HepG2 (cell line): ENCODE measurements around the gene MAP3K4. TPM values are rescaled to one million over a fixed set of nuclear protein-coding genes. Genes with fewer than 3 reads are reported as not detected.

Experiments used
- ATAC-seq: fragments of 200-7000 bp; cut with Tn5 transposase; 3 replicates; pipeline ENCODE4 v1.9.1; 2020; ENCODE audit warnings: mild to moderate bottlenecking, moderate library complexity
- BruUV-seq: library from RNA; stranded (reverse); fragments of 400-500 nt; replicated peaks from 2 replicates; lab custom pipeline; 2021; lab: Mats Ljungman, UMichigan
- CTCF ChIA-PET: fragments of 300-600 bp; formaldehyde crosslinking; extraction: SDS; loops from one replicate; lab custom pipeline; 2021; ENCODE audit warnings: low total read pairs, inconsistent platforms, low intra/inter-chr PET ratio; lab: Yijun Ruan, JAX
- POLR2A ChIA-PET: fragments of 350-600 bp; sonication (Branson Sonifier 250); formaldehyde crosslinking; loops from one replicate; lab custom pipeline; 2020; ENCODE audit warnings: antibody characterized with exemption, inconsistent platforms; lab: Yijun Ruan, JAX
- DNase-seq: peaks from one replicate; pipeline ENCODE4 v3.0.0-alpha.2; 2015; ENCODE audit warnings: low spot score
- FAIRE-seq: peaks from 3 replicates; lab custom pipeline; 2011; peaks lifted over from hg19 to GRCh38; lab: Jason Lieb, UNC
- H2AFZ ChIP-seq: one replicate; pipeline ENCODE4 v1.6.1; 2011; ENCODE audit warnings: low read length, inconsistent platforms
- H3K27ac ChIP-seq: fragments of 300-600 bp; 3 replicates; pipeline ENCODE4 v1.8.0; 2011; ENCODE audit warnings: mixed run types, mild to moderate bottlenecking, mixed read lengths, low read length, inconsistent platforms; ENCODE audit not compliant: insufficient read depth; ENCODE audit errors: extremely low read length
- H3K27me3 ChIP-seq, 2 experiments: fragments of 200-600 bp in 1 of 2; 2 replicates in 1 of 2; 3 replicates in 1 of 2; pipeline versions ENCODE4 v1.6.0 to v1.8.0; 2011; ENCODE audit warnings: low read length in 2 of 2, mild to moderate bottlenecking in 2 of 2, moderate library complexity in 2 of 2, inconsistent platforms in 1 of 2; ENCODE audit not compliant: insufficient read depth in 2 of 2, control insufficient read depth in 1 of 2
- H3K36me3 ChIP-seq, 2 experiments: fragments of 200-600 bp in 1 of 2; replicated peaks in 1 of 2; 2 replicates in 1 of 2; 3 replicates in 1 of 2; pipeline versions ENCODE4 v1.5.1 to v1.8.0; 2011; ENCODE audit warnings: low read length in 2 of 2, inconsistent platforms in 1 of 2; ENCODE audit not compliant: insufficient read depth in 2 of 2, control insufficient read depth in 1 of 2
- H3K4me1 ChIP-seq: 2 replicates; pipeline ENCODE4 v1.5.1; 2012; ENCODE audit warnings: low read length, inconsistent platforms; ENCODE audit not compliant: insufficient read depth
- H3K4me2 ChIP-seq: 2 replicates; pipeline ENCODE4 v1.6.0; 2011; ENCODE audit warnings: low read depth, low read length, inconsistent platforms
- H3K4me3 ChIP-seq, 3 experiments: fragments of 200-600 bp in 1 of 3; sonication (generic), shearing (Covaris generic) in 1 of 3; replicated peaks in 1 of 3; 2 replicates each; pipeline ENCODE4 v1.5.1; 2011 to 2016; ENCODE audit warnings: low read length in 3 of 3, inconsistent platforms in 2 of 3, low read depth in 2 of 3, mild to moderate bottlenecking in 2 of 3, control low read depth in 1 of 3, mixed read lengths in 1 of 3; ENCODE audit not compliant: insufficient read depth in 1 of 3
- H3K79me2 ChIP-seq: one replicate; pipeline ENCODE4 v1.6.1; 2011; ENCODE audit warnings: low read length, inconsistent platforms; ENCODE audit not compliant: insufficient read depth
- H3K9ac ChIP-seq: 2 replicates; pipeline ENCODE4 v1.6.0; 2011; ENCODE audit warnings: mild to moderate bottlenecking, low read depth, low read length, inconsistent platforms; ENCODE audit not compliant: insufficient read depth
- H3K9me3 ChIP-seq: 2 replicates; pipeline ENCODE4 v1.5.1; 2012; ENCODE audit warnings: mild to moderate bottlenecking, low read length
- H4K20me1 ChIP-seq: 2 replicates; pipeline ENCODE4 v1.6.0; 2011; ENCODE audit warnings: inconsistent platforms, mild to moderate bottlenecking, low read length, moderate library complexity; ENCODE audit not compliant: insufficient read depth
- AKNA ChIP-seq: sonication (generic); formaldehyde crosslinking; IDR thresholded peaks from 2 replicates; pipeline ENCODE4 v1.4.0; 2020; ENCODE audit warnings: missing genetic modification reagents, borderline replicate concordance
- ATAD3A ChIP-seq: sonication (generic); formaldehyde crosslinking; IDR thresholded peaks from 2 replicates; pipeline ENCODE4 v1.4.0; 2020; ENCODE audit warnings: missing genetic modification reagents
- GZF1 ChIP-seq: sonication (generic); formaldehyde crosslinking; IDR thresholded peaks from 2 replicates; pipeline ENCODE4 v1.5.1; 2020; ENCODE audit warnings: mild to moderate bottlenecking, missing genetic modification reagents
- MNT ChIP-seq: fragments of 450-650 bp; IDR thresholded peaks from 2 replicates; pipeline ENCODE4 v1.6.1; 2016
- ZNF296 ChIP-seq: sonication (generic); formaldehyde crosslinking; conservative IDR thresholded peaks from 2 replicates; pipeline ENCODE4 v1.5.0; 2020; ENCODE audit warnings: mild to moderate bottlenecking, missing genetic modification reagents
- WGBS: methylation state at CpG from one replicate; pipeline ENCODE4 v1.1.6; 2017; ENCODE audit warnings: low lambda C conversion rate; 5-methylcytosine and 5-hydroxymethylcytosine counted together
- in situ Hi-C: cut with HindIII; loops from 2 replicates; pipeline ENCODE4 v1.10.0; 2017; ENCODE audit warnings: low pct_unique_long_range_greater_than_20kb; ENCODE audit not compliant: extremely low pct_ligation_motif_present
- intact Hi-C: fragments of 100-400 bp; cut with micrococcal nuclease; formaldehyde crosslinking; loops from one replicate; pipeline ENCODE4 v1.10.0; 2022; ENCODE audit not compliant: unreplicated experiment
- polyA plus RNA-seq, 8 experiments: library from polyadenylated mRNA; depleted of rRNA in 3 of 8; stranded (reverse) in 7 of 8; unstranded in 1 of 8; fragments of >200 nt; fragmentation: Illumina TruSeq in 4 of 8; extraction: Trizol in 4 of 8; gene quantifications; 2 replicates each; pipeline versions ENCODE4 v1.2.1 to v1.2.3, GENCODE V29; 2011 to 2016; ENCODE audit warnings: low read depth in 4 of 8, missing spikeins in 1 of 8, mixed read lengths in 1 of 8; ENCODE audit not compliant: insufficient read depth in 1 of 8
- total RNA-seq, 5 experiments: library from RNA; depleted of rRNA; stranded (reverse); fragments of >200 nt; fragmentation: Illumina TruSeq; extraction: Trizol; gene quantifications; 2 replicates each; pipeline ENCODE4 v1.2.3, GENCODE V29; 2016; ENCODE audit warnings: low read depth in 1 of 5

The MAP3K4 gene
- total and polyA plus RNA-seq, 2 of the 13 experiments (the other 11 are each of a cell fraction or from before 2014, with no cell fraction given) = 12.9 to 33.6 TPM

- no peak overlapping the region for H3K27ac ChIP-seq
- ChIA-PET CTCF (no interaction called here), POLR2A (no interaction called here)
- no peak overlapping the region for H2AFZ ChIP-seq
- intact Hi-C loops (no loop called here), in situ Hi-C loops (no loop called here)
- FAIRE-seq = no peak
- H3K9me3 ChIP-seq = no peaks in the 10 kb centered on the region
- H3K4me2 ChIP-seq = no peak overlapping the region
- no TSS peak for BruUV-seq
- peaks cover 0 to 29% of the 10 kb centered on the region in 2 experiments; a peak in 3 of 5 replicates for H3K27me3 ChIP-seq
- 45% methylated on average over 13 of the region's 13 CpGs for WGBS
- ATAC-seq = no peak
- H3K9ac ChIP-seq = no peak overlapping the region
- H3K4me1 ChIP-seq = no peaks in the 10 kb centered on the region
- H3K4me3 ChIP-seq = no peak overlapping the region
- TF ChIP-seq ZNF296 (no peak), MNT (peak; percentile 67)
- H3K36me3 ChIP-seq = no peaks in the 10 kb centered on the region
- no peak for DNase-seq
- no peaks in the 10 kb centered on the region for H4K20me1 ChIP-seq
- no peaks in the 10 kb centered on the region for H3K79me2 ChIP-seq
Measured at GRCh38 chr6:161163466-161164181, 172.1 kb downstream of the MAP3K4 start.

- Histone ChIP-seq H3K27ac (no peak overlapping the region), H3K4me2 (no peak overlapping the region), H3K9me3 (no peaks in the 10 kb centered on the region), H2AFZ (no peak overlapping the region), H3K79me2 (no peaks in the 10 kb centered on the region), H3K36me3 (no peaks in the 10 kb centered on the region), H4K20me1 (no peaks in the 10 kb centered on the region), H3K4me1 (no peaks in the 10 kb centered on the region), H3K9ac (no peak overlapping the region), H3K4me3 (no peak overlapping the region), H3K27me3 (peaks cover 0 to 30% of the 10 kb centered on the region in 2 experiments; a peak in 3 of 5 replicates)
- ChIA-PET CTCF (no interaction called here), POLR2A (no interaction called here)
- in situ Hi-C loops = no loop called here
- ATAC-seq (no peak), DNase-seq (no peak), FAIRE-seq (no peak)
- 38% methylated on average over 7 of the region's 9 CpGs for WGBS
- intact Hi-C loops = no loop called here
- BruUV-seq = no TSS peak
- TF ChIP-seq GZF1 (CRISPR knock-in tag) (no peak), ATAD3A (CRISPR knock-in tag) (no peak), AKNA (CRISPR knock-in tag) (no peak)
Measured at GRCh38 chr6:161164182-161164625, 172.6 kb downstream of the MAP3K4 start.
